ENCODE measurements around the gene AIF1L. TPM values are rescaled to one million over a fixed set of nuclear protein-coding genes. Genes with fewer than 3 reads are reported as not detected.

Gene AIF1L
- total and polyA plus RNA-seq, 2 of the 13 experiments (the other 11 are each of a cell fraction or from before 2014, with no cell fraction given) = 12.4 to 36.5 TPM

DNA sequence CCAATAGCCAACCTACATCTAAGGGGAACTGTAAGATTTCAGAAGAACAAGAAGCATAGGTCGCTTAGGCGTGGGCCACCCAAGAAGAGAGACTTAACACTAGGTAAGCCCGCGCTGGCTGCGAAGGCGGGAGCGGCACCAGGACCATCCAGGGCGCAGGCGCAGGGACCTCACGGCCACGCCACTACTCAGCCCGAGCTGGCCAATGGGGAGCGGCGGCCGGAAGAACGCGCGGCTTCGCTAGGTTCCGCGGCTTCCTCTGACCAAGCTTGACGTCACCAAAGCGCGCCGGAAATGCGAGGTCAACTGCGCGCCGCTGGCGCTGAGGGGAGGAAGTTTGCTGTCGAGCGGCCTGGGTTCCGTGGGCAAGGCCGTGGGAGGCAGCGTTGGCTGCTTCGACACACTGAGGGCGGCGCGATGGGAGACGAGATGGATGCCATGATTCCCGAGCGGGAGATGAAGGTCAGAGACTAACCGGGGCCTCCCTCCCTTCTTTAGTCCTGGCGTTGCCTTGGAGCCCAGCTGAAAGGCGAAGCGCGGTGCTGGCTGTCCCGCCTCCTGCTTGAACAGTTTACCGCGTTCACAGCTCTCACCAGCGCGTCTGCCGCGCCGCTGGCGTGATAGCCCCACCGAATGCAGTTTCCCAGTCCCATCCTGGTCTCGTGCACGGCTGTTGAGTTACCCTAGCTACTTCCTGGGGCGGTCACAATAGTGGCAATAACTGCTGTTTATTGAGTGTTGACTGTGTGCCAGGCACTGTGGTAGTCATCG is 29.1 kb downstream of the AIF1L start, which contains the start of gene NUP214 (continued):
- TF ChIP-seq, protein P1, sequence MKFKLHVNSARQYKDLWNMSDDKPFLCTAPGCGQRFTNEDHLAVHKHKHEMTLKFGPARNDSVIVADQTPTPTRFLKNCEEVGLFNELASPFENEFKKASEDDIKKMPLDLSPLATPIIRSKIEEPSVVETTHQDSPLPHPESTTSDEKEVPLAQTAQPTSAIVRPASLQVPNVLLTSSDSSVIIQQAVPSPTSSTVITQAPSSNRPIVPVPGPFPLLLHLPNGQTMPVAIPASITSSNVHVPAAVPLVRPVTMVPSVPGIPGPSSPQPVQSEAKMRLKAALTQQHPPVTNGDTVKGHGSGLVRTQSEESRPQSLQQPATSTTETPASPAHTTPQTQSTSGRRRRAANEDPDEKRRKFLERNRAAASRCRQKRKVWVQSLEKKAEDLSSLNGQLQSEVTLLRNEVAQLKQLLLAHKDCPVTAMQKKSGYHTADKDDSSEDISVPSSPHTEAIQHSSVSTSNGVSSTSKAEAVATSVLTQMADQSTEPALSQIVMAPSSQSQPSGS (CRISPR knock-in tag; IDR thresholded peaks at IDR 0.05) = peak; percentile 94
- TF ChIP-seq ZSCAN20 (CRISPR knock-in tag; IDR thresholded peaks at IDR 0.05; ENCODE audit: borderline replicate concordance) = no peak
- TF ChIP-seq KLF9 (CRISPR knock-in tag; IDR thresholded peaks at IDR 0.05; ENCODE audit: low read depth) = no peak
- TF ChIP-seq SCMH1 (CRISPR knock-in tag; IDR thresholded peaks at IDR 0.05; ENCODE audit: borderline replicate concordance) = no peak
- TF ChIP-seq E2F1 (CRISPR knock-in tag; IDR thresholded peaks at IDR 0.05) = peak; percentile 95
- TF ChIP-seq GABPB1 (CRISPR knock-in tag; IDR thresholded peaks at IDR 0.05) = peak; percentile 100
- peak; percentile 72; the same call in 1 of the 2 replicates for TF ChIP-seq ZNF430 (CRISPR knock-in tag; IDR thresholded peaks at IDR 0.05)
- TF ChIP-seq EHMT2 (IDR thresholded peaks at IDR 0.05; ENCODE audit: borderline replicate concordance, low read depth, low read length) = no peak
- TF ChIP-seq GATAD1 (CRISPR knock-in tag; IDR thresholded peaks at IDR 0.05) = peak; percentile 100
- TF ChIP-seq ZMYM3 (CRISPR knock-in tag; IDR thresholded peaks at IDR 0.05) = peak; percentile 16; the same call in 1 of the 2 replicates
- TF ChIP-seq STAG1 (CRISPR knock-in tag; IDR thresholded peaks at IDR 0.05) = no peak; the same call in 1 of the 2 replicates
- TF ChIP-seq PHB2 (IDR thresholded peaks at IDR 0.05; ENCODE audit: partially characterized antibody) = no peak
- no peak for TF ChIP-seq ZNF570 (CRISPR knock-in tag; IDR thresholded peaks at IDR 0.05; ENCODE audit: borderline replicate concordance)
- peak; percentile 91; the same call in 1 of the 2 replicates for TF ChIP-seq ZNF614 (CRISPR knock-in tag; IDR thresholded peaks at IDR 0.05; ENCODE audit: borderline replicate concordance)
- TF ChIP-seq PRDM15 (CRISPR knock-in tag; IDR thresholded peaks at IDR 0.05) = no peak
- TF ChIP-seq TP53 (CRISPR knock-in tag; conservative IDR thresholded peaks at IDR 0.05) = 0 out of 2 replicates have a peak, but pooled peaks have one; percentile 55
- no peak for TF ChIP-seq SP5 (CRISPR knock-in tag; IDR thresholded peaks at IDR 0.05; ENCODE audit: borderline replicate concordance, low read depth)
- peak; percentile 96 for TF ChIP-seq SIN3A (IDR thresholded peaks at IDR 0.05; ENCODE audit: borderline replicate concordance, low read depth, low read length)
- TF ChIP-seq, protein P2, sequence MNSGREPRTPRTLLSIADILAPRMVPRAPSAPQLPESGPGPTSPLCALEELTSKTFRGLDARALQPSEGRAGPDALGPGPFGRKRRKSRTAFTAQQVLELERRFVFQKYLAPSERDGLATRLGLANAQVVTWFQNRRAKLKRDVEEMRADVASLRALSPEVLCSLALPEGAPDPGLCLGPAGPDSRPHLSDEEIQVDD (CRISPR knock-in tag; IDR thresholded peaks at IDR 0.05; ENCODE audit: borderline replicate concordance) = no peak; the same call in 1 of the 2 replicates
- TF ChIP-seq, protein P3, sequence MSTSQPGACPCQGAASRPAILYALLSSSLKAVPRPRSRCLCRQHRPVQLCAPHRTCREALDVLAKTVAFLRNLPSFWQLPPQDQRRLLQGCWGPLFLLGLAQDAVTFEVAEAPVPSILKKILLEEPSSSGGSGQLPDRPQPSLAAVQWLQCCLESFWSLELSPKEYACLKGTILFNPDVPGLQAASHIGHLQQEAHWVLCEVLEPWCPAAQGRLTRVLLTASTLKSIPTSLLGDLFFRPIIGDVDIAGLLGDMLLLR (CRISPR knock-in tag; IDR thresholded peaks at IDR 0.05) = peak; percentile 90
